Stimulated activated naive B cell treated with anti-CD40 and anti-IgM and Interleukin-4, amounts not matched to agents 10 μg/mL and 1 μg/mL and 100 μg/mL, for 72 hours (primary cell): ENCODE measurements around the gene ADAMTS17.

Experiments used
- ATAC-seq, 2 donors: fragments of 150-1000 bp; cut with Tn5 transposase; replicated peaks; 2 replicates each; pipeline ENCODE4 v1.10.0; 2021; ENCODE audit warnings: moderate library complexity in 1 of 2
- DNase-seq: peaks from one replicate; pipeline ENCODE4 v3.0.0; 2021
- H3K27ac Mint-ChIP-seq: one replicate; pipeline ENCODE4 v1.8.0; 2022; ENCODE audit warnings: mild to moderate bottlenecking, mixed read lengths
- H3K27me3 Mint-ChIP-seq, 2 donors: one replicate each; pipeline ENCODE4 v1.8.0; 2022; ENCODE audit warnings: mixed read lengths in 2 of 2
- H3K36me3 Mint-ChIP-seq, 2 donors: one replicate each; pipeline ENCODE4 v1.8.0; 2022; ENCODE audit warnings: mixed read lengths in 2 of 2, mild to moderate bottlenecking in 1 of 2
- H3K4me1 Mint-ChIP-seq, 2 donors: one replicate each; pipeline ENCODE4 v1.8.0; 2022; ENCODE audit warnings: mixed read lengths in 2 of 2, mild to moderate bottlenecking in 1 of 2
- H3K4me3 Mint-ChIP-seq, 2 donors: one replicate each; pipeline ENCODE4 v1.8.0; 2022; ENCODE audit warnings: mild to moderate bottlenecking in 2 of 2, mixed read lengths in 2 of 2, moderate library complexity in 1 of 2
- H3K9me3 Mint-ChIP-seq, 2 donors: one replicate each; pipeline ENCODE4 v1.8.0; 2022; ENCODE audit warnings: mixed read lengths in 2 of 2, mild to moderate bottlenecking in 1 of 2

The ADAMTS17 gene

DNA sequence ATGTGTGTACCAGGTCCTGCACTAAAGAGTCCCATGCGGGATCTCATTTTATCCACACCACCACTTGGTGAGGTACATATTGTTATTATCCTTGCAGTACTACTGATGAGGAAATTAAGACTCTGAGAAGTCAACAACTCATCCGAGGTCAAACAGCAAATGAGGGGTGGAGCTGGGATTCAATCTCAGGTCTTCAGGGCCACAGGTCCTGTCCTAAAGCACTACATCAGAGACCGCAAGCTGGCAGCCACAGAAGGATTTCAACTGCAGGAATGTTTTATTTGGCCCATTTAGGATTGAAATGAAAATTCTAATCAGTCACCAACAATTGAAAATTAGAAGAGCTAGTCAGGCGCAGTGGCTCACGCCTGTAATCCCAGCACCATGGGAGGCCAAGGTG is 131.4 kb downstream of the ADAMTS17 start:
- Mint-ChIP-seq H3K9me3 (no peaks in the 10 kb centered on the region), H3K27ac (no peak overlapping the region), H3K27me3 (peaks cover 8 to 15% of the 10 kb centered on the region in 2 donors), H3K4me3 (no peak overlapping the region), H3K4me1 (no peaks in the 10 kb centered on the region), H3K36me3 (no peaks in the 10 kb centered on the region)
- DNase-seq (no peak), ATAC-seq (no peak)

DNA sequence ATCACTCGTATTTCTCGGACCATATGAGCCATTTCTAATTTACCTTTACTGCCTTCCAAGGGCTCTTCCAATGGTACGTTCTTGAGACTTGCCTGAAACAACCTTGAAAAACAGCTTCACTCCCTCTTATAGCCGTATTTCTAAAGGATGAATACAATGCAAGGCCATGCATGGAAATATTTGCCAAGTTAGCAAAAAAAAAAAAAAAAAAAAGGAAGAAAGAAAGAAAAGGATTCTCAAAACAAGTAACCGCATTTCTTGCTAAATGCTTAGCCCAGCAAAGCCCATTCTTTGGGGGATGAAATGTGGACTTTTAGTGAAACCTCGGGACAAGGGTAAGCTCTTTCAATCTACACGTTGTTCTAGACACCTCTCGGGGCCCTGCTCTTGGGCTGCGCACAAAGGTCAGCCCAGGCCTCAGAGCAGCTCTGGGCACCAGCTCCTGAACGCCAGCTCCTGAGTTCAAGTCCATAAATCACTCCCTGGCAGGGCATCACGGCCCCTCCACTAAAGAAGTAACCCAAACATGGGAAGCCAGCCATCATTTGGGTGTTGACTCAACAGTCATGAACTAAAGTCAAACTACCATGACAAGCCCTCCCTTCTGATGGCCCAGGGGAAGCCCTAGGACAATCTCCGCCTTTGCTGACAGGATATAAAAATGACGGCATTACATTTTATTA is 132.7 kb downstream of the ADAMTS17 start:
- no peaks in the 10 kb centered on the region for H3K36me3 Mint-ChIP-seq
- no peak for ATAC-seq
- peaks cover 8 to 15% of the 10 kb centered on the region in 2 donors for H3K27me3 Mint-ChIP-seq
- no peaks in the 10 kb centered on the region for H3K9me3 Mint-ChIP-seq
- no peaks in the 10 kb centered on the region for H3K4me1 Mint-ChIP-seq
- H3K4me3 Mint-ChIP-seq: no peak overlapping the region
- no peak for DNase-seq
- H3K27ac Mint-ChIP-seq: no peak overlapping the region

DNA sequence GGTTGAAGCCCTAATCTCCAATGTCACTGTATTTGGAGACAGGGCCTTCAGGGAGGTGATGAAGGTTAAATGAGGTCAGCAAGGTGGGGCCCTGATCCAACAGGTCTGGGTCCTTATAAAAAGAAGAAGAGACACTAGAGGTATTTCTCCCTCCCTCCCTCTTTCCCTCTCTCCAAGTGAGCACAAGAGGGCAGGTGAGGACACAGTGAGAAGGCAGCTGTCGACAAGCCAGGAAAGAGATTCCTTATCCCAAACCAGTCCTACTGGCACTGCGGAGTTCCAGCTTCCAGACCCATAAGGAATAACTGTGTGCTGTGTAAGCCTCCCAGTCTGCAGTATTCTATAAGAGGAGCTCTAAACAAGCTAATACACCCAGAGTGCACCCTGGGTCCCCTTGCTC is 134.7 kb downstream of the ADAMTS17 start:
- Mint-ChIP-seq H3K4me1 (peaks cover 0 to 2% of the 10 kb centered on the region in 2 donors), H3K27ac (no peak overlapping the region), H3K36me3 (no peaks in the 10 kb centered on the region), H3K4me3 (no peak overlapping the region), H3K9me3 (no peaks in the 10 kb centered on the region), H3K27me3 (peaks cover 4 to 15% of the 10 kb centered on the region in 2 donors)
- no peak for ATAC-seq
- no peak for DNase-seq

DNA sequence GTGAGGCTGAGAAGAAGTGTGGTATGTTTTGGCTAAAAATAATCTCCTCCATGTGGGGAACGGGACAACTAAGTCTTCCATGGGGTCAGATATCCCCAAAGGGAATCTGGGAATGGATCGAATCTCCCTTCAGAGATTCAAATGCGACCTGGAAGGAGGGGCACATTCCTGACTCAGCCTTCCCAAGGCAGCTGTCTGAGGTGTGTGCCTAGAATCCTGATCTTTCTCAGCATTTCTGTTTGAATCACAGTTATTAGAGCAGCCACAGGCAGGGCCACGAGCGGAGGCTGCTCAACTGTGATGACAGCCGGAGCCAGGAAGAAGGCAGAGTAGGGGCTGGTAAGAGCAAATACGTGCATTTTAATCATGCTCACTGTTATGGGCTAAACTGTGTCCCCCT is 135.1 kb downstream of the ADAMTS17 start:
- Mint-ChIP-seq H3K36me3 (no peaks in the 10 kb centered on the region), H3K27me3 (peaks cover 4 to 15% of the 10 kb centered on the region in 2 donors), H3K9me3 (no peaks in the 10 kb centered on the region), H3K4me3 (no peak overlapping the region), H3K27ac (no peak overlapping the region), H3K4me1 (peaks cover 3 to 7% of the 10 kb centered on the region in 2 donors)
- DNase-seq (no peak), ATAC-seq (no peak)

DNA sequence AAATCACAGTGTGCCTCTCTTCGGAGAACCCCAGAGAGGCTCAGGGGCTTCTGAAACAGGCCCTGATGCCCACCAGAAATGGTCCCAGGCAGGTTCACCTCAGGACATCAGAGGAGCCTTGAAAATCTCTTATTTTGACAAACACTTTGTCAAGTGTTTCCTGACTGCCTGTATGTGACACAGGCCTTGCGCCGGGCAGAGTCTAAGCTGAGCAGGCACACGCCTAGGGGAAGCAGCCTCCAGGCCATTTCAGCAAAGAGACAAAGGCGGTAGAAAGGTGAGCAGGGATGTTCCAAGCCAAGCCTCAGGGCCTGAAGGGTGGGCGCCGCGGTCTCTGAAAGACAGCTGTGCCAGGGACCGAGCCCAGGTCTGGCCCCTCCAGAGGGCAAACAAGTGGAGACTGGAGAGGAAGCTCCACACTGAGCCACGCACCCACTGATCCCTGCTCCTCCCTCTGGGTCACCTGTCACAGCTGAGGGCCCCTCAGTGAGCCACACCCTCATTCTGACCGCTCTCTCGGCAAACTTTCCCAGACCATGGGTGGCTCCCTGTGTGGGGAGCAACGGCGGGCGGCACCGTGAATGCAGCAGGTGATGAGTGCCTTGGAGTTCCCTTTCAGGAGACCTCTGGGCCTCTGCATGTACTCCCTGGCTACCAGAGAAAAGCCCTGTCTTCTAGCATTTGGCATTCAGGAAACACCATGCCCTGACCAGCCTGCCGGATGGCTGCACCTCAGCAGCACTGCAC is 136.1 kb downstream of the ADAMTS17 start:
- peaks cover 4 to 15% of the 10 kb centered on the region in 2 donors for H3K27me3 Mint-ChIP-seq
- H3K4me3 Mint-ChIP-seq: no peak overlapping the region
- H3K9me3 Mint-ChIP-seq: no peaks in the 10 kb centered on the region
- H3K27ac Mint-ChIP-seq: no peak overlapping the region
- peaks cover 3 to 8% of the 10 kb centered on the region in 2 donors for H3K4me1 Mint-ChIP-seq
- no peak for DNase-seq
- H3K36me3 Mint-ChIP-seq: no peaks in the 10 kb centered on the region
- no peak for ATAC-seq

DNA sequence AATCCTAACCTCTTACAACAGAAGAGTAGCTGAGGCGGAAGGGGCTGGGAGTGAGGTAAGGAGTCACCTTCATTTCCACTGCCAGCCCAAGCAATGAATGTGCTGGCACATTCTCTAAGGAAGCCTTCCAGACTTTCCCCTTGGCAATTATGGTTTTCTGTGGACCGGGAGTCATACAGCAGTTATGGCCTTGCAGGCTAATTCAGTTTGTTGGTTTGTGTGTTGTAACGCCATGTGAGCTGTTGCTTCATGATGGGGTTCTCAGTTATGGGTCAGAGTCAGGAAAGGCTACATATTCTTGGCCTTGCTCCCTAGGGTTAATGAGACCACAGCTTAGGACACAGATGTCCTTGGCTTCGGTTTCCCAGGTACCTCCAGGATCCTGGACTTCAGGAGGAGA is 137.0 kb downstream of the ADAMTS17 start:
- peaks cover 0 to 4% of the 10 kb centered on the region in 2 donors for H3K9me3 Mint-ChIP-seq
- H3K4me1 Mint-ChIP-seq: peaks cover 3 to 8% of the 10 kb centered on the region in 2 donors
- H3K27ac Mint-ChIP-seq: no peak overlapping the region
- H3K4me3 Mint-ChIP-seq: no peak overlapping the region
- H3K36me3 Mint-ChIP-seq: no peaks in the 10 kb centered on the region
- ATAC-seq: no peak
- H3K27me3 Mint-ChIP-seq: peaks cover 8 to 20% of the 10 kb centered on the region in 2 donors
- DNase-seq: no peak

DNA sequence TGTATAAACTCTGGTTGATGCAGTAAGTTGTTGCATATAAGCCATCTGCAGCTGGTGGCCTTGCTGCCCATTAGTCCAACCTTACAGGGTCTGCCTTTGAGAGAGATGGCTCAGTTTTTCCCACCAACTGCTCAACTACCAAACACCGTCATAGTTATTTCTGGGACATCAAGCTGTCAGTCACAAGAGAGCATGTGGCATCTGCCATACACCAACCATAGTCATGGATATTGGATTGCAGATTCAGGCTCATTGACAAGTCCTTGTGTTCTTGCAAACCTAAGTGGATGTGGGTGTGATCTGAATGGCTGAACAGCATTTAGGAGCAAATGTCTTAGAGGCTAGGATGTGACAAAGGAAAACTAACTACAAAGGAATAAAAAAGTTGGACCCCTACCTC is 137.6 kb downstream of the ADAMTS17 start:
- Mint-ChIP-seq H3K27ac (no peak overlapping the region), H3K9me3 (peaks cover 0 to 4% of the 10 kb centered on the region in 2 donors), H3K27me3 (peaks cover 9 to 21% of the 10 kb centered on the region in 2 donors), H3K4me3 (no peak overlapping the region), H3K36me3 (no peaks in the 10 kb centered on the region), H3K4me1 (peaks cover 3 to 8% of the 10 kb centered on the region in 2 donors)
- no peak for DNase-seq
- no peak for ATAC-seq

DNA sequence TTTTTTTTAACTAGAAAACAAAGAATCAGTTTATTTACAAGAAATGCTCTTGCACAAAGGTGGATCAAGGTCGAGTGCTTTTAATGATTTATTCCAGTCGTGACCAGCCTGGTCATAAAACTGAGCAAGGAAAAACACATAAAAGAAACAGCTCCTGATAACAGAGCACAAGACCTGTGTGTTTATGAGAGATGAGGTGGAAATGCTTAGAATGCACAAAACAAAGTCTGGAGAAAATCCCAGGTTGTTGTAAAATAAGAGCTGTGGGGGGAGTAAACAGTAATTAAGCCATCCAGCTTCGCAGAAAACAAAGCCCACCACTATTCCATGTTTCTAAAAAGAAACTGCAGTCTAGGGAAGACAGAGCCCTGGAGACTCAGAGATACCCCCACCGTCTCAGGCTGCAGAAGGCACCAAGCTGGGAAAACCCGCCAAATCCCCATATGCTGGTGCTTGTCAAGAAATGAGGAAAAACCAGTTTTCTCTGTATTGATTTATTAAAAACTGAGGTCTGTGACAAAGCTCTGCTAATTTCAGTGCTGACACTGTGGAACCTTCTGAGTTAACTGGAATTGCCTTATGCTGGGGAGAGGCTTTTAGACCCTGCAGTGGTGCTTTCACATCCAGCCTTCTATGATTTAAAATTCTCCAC is 139.3 kb downstream of the ADAMTS17 start:
- Mint-ChIP-seq H3K9me3 (peaks cover 0 to 4% of the 10 kb centered on the region in 2 donors), H3K4me3 (no peak overlapping the region), H3K27me3 (peaks cover 9 to 19% of the 10 kb centered on the region in 2 donors), H3K36me3 (no peaks in the 10 kb centered on the region), H3K27ac (no peak overlapping the region), H3K4me1 (peaks cover 3 to 8% of the 10 kb centered on the region in 2 donors)
- DNase-seq (no peak), ATAC-seq (no peak)

DNA sequence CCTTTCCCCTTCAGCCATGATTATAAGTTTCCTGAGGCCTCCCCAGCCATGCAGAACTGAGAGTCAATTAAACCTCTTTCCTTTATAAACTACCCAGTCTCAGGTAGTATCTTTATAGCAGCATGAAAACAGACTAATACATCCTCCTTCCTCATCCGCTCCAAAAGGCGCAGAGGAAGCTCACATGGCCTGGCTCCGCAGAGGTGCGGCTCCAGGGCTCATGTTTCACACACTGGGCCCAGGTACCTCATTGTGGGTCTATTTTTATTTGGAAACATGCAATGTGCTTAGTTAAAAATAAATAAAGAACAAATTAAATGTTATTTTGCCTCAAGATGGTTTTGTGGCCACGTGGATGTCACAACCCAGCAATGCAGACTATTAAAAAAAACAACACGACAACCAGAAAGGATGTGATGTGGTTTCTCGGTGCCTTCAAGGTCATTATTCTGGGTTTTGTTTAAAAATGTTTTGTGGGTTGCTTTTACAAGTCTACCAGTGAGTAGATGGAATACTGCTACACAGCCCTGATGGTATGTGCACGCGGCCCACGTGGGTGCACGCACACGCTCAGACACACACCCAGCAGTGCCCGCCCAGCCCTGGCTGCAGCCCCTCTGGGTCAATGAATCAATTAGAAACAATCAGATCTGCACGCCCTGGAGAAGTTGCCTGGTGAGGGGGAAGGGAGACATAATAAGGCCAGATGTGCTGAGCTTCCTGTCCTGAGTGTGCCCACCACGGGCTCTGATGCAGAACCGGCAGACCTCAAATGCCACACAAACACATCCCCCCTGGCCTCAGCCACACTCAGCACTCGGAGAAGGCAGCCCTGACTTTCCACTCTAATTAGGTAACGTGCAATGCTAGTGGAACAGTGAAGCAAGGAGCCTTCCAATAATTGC is 140.1 kb downstream of the ADAMTS17 start:
- DNase-seq: no peak
- no peak overlapping the region for H3K27ac Mint-ChIP-seq
- peak overlapping the region in 1 of 2 donors; percentile 3 for H3K4me3 Mint-ChIP-seq
- H3K36me3 Mint-ChIP-seq: no peaks in the 10 kb centered on the region
- peaks cover 0 to 4% of the 10 kb centered on the region in 2 donors for H3K9me3 Mint-ChIP-seq
- H3K27me3 Mint-ChIP-seq: peaks cover 9 to 11% of the 10 kb centered on the region in 2 donors
- H3K4me1 Mint-ChIP-seq: peaks cover 3 to 8% of the 10 kb centered on the region in 2 donors
- peak; percentile 50 to 74 for ATAC-seq

DNA sequence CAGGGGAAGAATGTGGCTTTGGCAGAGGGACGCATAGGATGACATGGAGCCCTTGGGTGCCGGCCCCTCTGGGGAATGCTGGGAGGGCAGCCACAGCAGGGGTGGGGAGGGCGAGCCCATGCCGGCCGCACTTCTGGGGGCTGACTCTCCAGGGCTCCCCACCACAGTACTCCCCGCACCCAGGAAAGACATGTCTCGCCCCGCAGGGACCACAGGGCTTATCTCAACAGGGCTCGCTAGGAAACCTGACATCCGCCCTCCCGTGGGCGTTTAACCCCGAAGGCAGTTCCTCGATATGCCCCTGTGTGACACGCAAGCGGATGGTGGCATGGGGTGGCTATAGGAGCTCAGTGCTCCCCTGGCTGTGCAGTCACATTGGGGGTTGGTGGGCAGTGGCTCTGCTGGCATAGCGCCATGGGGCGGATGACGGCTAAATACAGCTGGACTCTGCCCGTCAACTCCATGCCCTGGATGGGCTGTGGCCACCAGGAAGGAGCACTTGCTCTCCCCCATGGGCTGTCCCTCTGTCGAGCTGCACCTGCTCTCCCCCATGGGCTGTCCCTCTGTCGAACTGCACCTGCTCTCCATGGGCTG is 141.4 kb downstream of the ADAMTS17 start:
- Mint-ChIP-seq H3K4me1 (peaks cover 3 to 8% of the 10 kb centered on the region in 2 donors), H3K27ac (no peak overlapping the region), H3K36me3 (no peaks in the 10 kb centered on the region), H3K9me3 (peaks cover 0 to 4% of the 10 kb centered on the region in 2 donors), H3K4me3 (no peak overlapping the region), H3K27me3 (peaks cover 6% of the 10 kb centered on the region in 2 donors)
- ATAC-seq: no peak
- no peak for DNase-seq

DNA sequence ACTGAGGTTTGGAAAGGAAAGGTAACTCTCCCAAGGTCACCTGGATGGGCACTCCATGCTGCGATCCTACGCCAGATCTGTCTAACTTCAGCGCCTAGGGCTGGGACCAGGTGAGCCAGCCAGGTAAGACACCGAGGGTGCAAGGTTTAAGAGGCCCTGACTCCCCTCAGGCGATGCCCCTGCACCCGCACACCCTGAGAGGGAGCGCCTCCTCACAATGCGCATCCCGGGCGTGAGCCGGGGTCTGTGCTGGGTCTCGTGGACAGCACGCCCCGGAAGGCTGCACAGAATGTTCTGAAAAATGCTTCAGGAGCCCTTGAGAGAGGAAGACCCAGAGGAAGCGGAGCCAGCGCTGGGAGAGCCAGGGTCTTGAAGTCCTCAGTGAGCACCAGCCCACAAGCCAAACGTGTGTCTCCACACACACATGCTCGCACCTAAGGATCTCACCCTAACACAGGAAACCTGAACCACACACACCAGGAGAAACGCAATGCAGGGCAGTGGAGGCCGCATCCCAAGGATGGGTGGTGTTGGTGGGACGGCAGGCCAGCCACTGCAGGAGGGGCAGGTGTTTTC is 142.0 kb downstream of the ADAMTS17 start:
- Mint-ChIP-seq H3K4me3 (no peak overlapping the region), H3K27ac (no peak overlapping the region), H3K36me3 (no peaks in the 10 kb centered on the region), H3K9me3 (peaks cover 0 to 4% of the 10 kb centered on the region in 2 donors), H3K27me3 (peaks cover 6% of the 10 kb centered on the region in 2 donors), H3K4me1 (peaks cover 3 to 8% of the 10 kb centered on the region in 2 donors)
- DNase-seq: no peak
- no peak for ATAC-seq

DNA sequence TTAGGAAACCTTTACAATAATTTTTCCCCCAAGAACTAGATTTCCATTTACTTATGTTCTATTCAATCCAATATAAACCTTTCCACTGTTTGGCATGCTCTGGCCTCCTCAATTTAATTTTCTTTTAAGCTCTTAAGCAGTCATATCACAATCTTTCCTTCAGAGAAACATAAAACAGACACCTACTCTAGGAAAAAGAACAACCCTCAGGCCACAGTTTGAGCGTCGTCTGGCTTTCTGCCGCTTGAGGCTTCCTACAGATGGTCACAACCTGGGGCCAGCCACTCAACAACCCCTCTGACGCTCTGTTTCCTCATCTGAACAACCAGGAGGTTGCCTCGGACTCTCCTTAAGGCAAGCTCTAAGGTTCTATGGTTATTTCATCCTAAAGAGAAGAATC is 143.3 kb downstream of the ADAMTS17 start:
- H3K27me3 Mint-ChIP-seq: peaks cover 6% of the 10 kb centered on the region in 2 donors
- no peak for ATAC-seq
- DNase-seq: no peak
- H3K27ac Mint-ChIP-seq: no peak overlapping the region
- no peaks in the 10 kb centered on the region for H3K36me3 Mint-ChIP-seq
- H3K9me3 Mint-ChIP-seq: peaks cover 0 to 4% of the 10 kb centered on the region in 2 donors
- H3K4me1 Mint-ChIP-seq: peaks cover 3 to 8% of the 10 kb centered on the region in 2 donors
- no peak overlapping the region for H3K4me3 Mint-ChIP-seq

DNA sequence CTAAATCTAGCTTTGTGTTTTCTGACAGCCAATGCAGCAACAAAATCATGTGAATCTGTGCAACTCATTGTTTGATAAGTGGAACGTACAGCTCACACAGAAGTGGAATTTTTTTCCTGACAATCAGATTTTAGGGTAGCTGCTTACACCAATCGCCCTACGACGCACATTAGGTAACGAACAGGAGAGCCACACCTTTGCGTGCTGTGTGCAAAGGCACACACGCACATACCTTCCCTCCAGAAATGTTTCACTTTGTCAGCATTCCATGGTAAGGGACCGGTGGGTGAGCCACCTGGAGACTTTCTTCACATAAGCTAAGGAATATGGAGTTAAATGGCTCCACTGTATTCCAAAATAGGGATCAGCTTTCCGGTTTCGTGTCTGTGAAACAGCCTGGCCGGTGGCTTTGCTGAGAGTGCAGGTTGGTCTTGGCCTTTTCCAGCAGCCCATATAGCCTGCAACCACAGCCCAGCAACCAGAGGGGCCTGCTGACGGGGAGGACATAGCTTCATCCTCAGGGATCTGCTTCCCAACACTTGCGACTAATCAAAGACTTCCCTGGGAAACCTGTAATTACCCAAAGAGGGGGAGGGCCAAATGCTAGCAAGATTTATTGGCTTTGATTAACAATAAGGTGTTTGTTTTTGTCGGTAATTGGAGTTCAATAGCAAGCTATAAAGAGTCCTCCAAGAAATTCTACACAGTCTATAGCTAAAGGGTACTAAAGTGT is 145.3 kb downstream of the ADAMTS17 start:
- Mint-ChIP-seq H3K4me3 (no peak overlapping the region), H3K27ac (no peak overlapping the region), H3K9me3 (peaks cover 0 to 4% of the 10 kb centered on the region in 2 donors), H3K27me3 (peaks cover 6% of the 10 kb centered on the region in 2 donors), H3K36me3 (no peaks in the 10 kb centered on the region), H3K4me1 (no peaks in the 10 kb centered on the region)
- ATAC-seq: no peak
- no peak for DNase-seq
